Stimulated activated CD8-positive, alpha-beta memory T cell treated with anti-CD3 and anti-CD28 coated beads, Interleukin-15, amount 100 ng/mL, for 1 hour (primary cell): ENCODE measurements around the gene SLC39A11.
"Not testable (repeated sequence)": the region's sequence is repeated elsewhere in the genome, so short reads cannot be mapped to it uniquely, and the experiment has no call there.

ENCODE experiments used
- DNase-seq: peaks from one replicate; pipeline ENCODE4 v3.0.0-alpha.2; 2020; ENCODE audit warnings: low read depth

The SLC39A11 gene

DNA sequence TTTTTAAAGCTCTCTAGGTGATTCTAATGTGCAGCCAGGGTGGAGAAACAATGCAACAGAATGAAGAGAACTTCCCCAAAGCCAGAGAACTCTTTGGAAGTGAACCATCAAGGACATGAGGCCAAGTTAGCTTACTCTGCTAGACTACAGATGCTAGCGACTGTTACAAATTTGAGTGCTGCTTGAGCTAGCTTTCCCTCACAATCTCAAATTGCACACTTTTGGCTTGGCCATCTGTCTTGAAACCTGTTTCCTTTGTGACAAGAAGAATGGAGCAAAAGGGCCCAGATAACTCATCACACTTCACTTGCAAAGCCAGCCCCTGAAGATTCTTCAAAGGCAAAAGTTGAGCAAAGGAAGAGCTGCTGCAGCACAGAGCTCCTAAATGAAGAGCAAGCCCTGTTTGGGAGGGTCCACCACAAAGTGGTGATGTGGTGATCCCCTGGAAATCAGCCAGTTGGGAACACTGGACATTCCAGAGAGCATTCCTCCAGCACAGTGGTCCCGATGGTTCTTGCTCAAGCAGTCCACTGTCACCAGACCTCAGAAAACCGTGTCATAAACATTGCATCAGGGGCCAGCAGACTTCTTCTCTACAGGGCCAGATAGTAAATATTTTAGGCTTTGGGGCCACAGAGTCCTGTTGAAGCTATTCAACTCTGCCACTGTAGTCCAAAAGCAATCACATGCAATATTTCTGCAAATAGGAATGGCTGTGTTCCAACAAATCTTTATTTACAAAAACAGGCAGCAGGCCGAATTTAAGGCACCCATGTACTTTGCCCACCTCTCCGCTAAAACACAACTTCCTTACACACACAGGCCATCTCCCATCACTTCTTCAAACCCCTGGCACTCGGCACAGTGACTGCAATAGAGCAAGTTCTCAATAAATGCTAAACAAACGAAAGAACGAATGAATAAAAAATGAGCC lies 21.2 kb downstream of the SLC39A11 start:
- no peak for DNase-seq

GRCh38 chr17:73069841-73070240 lies 22.6 kb downstream of the SLC39A11 start:
- DNase-seq, result no peak

GRCh38 chr17:73069164-73069770 lies 23.2 kb downstream of the SLC39A11 start:
- DNase-seq, result no peak

- DNase-seq, result no peak
Measured at GRCh38 chr17:73068322-73069153, 23.9 kb downstream of the SLC39A11 start.

DNA sequence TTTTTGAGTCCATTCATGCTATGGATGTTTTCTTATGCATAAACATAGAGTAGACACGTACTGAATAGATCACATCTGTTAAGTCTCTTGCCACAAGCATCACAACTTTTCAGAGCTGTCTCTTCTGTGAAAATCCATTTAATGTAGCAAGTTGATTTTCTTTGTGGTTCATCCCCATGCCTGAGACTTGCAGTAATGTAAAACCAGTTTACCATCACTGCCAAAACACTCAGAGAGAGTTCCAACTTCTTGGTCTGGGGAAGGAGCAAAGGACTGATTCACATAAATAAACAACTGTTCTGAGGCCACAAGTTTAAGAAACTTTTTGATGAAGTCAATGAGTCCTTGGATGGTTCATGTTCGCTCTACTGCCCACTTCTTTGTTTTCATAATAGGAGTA lies 24.8 kb downstream of the SLC39A11 start:
- not testable (repeated sequence) for DNase-seq

DNA sequence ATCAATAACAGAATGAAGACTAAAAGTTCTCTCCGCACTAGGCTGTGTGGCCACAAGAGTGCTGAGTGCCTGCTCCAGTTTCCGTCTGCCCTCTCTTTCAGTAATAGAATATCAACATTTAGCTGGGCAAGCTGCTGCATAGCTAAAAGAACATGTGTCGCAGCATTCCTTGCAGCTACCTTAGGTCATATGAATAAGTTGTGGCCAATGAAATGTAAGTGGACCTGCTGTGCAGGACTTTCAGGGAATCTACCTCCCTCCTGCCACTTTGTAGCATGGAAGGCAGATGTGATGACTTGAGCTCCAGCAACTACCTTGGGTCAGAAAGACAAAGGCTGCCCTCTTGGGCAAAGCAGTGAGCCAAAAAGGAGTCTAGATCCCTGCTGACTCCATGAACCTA lies 25.4 kb downstream of the SLC39A11 start:
- no peak for DNase-seq

- DNase-seq, result no peak
Measured at GRCh38 chr17:73066148-73066884, 26.2 kb downstream of the SLC39A11 start.

- DNase-seq, result no peak
Measured at GRCh38 chr17:73065376-73065775, 27.1 kb downstream of the SLC39A11 start.

- no peak for DNase-seq
Measured at GRCh38 chr17:73064084-73064938, 28.2 kb downstream of the SLC39A11 start.

- no peak for DNase-seq
Measured at GRCh38 chr17:73062726-73063125, 29.8 kb downstream of the SLC39A11 start.

DNA sequence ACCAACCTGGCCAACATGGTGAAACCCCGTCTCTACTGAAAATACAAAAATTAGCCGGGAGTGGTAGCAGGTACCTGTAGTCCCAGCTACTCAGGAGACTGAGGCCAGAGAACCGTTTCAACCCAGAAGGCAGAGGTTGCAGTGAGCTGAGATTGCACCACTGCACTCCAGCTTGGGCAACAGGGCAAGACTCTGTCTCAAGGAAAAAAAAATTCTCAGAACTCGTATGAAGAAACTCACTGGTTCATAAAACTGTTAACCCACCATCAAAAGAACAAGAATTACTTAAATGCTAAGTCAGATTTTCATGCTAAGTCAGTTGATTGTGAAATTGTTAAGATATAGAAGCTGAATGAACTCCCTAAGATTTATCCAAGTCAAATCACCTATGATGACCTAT lies 31.3 kb downstream of the SLC39A11 start:
- DNase-seq, result no peak

GRCh38 chr17:73060721-73061120 lies 31.8 kb downstream of the SLC39A11 start:
- DNase-seq, result no peak

DNA sequence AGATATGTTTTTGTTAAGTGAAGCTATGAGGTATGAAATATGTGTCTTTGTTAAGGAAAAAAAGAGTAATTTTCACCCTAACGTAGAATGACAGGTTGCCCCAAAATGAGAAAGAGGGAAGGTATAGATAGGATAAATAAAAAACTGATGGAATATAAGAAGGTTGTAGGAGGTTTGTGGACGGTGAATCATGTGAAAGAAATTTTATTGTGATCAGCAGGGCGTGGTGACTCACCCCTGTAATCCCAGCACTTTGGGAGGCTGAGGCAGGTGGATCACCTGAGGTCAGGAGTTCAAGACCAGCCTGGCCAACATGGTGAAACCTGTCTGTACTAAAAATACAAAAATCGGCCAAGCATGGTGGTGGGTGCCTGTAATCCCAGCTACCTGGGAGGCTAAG lies 32.8 kb downstream of the SLC39A11 start:
- DNase-seq, result not testable (repeated sequence)

DNA sequence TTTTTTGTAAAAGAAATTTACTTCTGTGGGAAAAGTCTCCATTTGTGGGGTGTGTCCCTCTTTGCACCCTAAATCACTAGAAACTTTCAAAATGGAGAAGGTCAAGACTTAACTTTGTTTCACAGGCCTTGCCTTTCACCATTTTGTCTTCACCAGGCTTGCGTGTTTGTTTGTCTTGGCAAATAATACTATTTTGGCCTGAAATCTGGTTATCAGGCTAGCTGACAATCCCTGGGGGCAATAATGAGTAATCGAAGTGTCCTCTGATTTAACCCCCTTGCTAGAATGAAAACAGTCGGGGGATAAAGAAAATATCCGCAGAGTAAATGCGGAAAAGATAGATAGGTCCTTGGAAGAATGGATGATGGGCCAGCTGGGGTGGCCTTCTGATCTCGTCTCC lies 34.5 kb downstream of the SLC39A11 start:
- DNase-seq, result no peak

DNA sequence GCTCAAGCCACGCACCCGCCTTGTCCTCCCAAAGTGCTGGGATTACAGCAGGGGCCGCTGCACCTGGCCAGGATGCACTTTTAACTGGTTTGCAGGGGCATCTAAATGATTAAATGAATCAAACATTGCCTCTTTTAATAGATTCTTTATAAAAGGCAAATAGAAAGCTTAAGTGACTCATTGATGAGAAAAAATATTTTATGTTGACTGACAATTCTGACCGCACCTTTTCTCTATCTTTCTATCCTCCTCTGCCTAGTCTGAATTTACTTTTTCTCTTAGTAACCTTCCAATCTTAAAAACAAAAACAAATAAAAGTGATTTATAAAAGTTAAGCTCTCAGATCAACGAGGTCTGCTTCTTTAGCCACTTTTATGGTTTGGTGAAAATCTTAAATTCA lies 35.3 kb downstream of the SLC39A11 start:
- no peak for DNase-seq

- no peak for DNase-seq
Measured at GRCh38 chr17:73052923-73053322, 39.6 kb downstream of the SLC39A11 start.

DNA sequence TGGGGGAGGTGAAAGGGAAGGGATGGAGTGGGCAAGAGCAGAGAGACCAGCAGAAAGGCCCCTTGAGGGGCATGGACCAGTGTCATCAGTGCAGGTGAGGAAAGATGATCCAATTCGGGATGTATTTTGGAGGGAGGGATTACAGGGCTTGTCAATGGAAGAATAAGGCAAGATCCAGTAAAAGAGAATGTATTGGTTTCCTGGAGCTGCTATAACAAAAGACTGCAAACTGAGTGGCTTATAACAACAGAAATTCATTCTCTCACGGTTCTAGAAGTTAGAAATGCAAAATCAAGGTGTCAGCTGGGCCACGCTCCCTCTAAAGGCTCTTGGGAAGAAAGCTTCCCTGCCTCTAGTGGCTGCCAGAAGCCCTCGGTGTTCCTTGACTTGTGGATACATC lies 41.7 kb downstream of the SLC39A11 start:
- DNase-seq, result no peak

DNA sequence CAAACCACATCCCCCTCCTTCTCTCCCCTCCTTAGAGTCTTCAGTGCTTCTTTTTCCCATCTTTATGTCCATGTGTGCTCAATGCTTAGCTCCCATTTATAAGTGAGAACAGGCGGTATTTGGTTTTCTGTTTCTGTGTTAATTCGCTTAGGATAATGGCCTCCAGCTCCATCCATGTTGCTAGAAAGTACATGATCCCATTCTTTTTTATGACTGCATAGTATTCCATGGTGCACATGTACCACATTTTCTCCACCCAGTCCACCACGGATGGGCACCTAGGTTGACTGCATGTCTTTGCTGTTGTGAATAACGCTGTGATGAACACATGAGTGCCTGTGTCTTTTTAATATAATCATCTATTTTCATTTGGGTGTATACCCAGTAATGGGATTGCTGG lies 44.3 kb downstream of the SLC39A11 start:
- DNase-seq, result no peak

DNA sequence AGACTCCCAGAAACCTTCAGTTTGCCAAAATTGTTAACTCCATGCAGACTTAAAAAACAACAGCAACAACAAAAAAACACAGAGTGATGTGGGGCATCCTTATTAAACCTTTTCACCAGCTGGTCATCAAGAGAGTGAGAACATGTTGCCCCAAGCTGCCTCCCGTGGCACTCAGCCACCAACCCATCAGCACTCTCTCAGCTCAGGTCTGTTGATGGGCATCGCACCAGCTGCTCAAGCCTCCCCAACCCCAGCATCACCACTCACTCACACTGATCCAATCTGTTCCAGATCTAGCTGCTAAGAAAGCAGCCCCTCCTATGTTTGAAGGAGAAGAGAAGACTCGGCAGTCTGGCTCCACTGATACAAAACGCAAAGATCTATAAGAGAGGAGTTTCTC lies 46.8 kb downstream of the SLC39A11 start:
- no peak for DNase-seq

DNA sequence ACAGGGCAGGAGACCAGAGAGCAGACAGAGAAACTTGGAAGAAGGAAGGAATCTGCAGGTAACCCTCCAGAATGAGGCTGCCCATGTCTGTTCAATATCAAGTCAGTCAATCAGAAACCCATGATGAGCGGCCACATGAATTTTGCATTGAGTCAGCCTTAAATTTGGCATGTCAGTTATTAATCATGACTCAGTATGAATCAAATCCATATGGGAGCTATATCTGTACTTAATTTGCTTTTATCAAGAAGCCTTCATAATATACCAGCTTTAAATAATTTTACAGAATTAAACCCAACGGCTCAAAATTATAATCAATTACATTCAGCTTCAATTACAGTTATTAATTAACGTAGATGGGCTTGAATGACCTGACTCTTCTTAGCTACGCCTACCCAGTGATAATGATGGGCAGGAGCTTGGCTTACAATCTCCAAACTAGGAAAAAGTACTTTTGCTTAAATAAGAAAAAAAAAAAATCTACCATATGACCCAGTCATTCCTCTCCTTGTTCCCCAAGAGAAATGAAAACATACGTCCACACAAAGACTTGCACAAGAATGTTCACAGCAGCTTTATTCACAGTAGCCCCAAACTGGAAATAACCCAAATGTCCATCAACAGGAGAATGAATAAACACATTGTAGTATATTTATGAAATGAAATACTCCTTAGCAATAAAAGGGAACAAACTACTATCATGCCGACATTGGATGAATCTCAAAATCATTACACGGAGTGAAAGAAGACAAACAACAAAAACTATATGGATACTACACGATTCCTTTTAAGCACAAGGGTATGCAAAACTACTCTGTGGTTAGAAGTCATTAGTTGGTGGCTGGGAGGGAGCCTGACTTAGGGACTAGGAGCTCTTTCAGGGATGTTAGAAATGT lies 48.6 kb downstream of the SLC39A11 start:
- no peak for DNase-seq
